ENCODE measurements around the gene FLAD1.
"Not testable (repeated sequence)": the region's sequence is repeated elsewhere in the genome, so short reads cannot be mapped to it uniquely, and the experiment has no call there.

FLAD1 gene

GRCh38 chr1:154990276-154990675 lies 7.1 kb downstream of the FLAD1 start:
- no peak for DNase-seq (ENCODE audit: low read depth)

GRCh38 chr1:154992721-154993571 lies 9.8 kb downstream of the FLAD1 start:
- DNase-seq (ENCODE audit: low read depth), result no peak

DNA sequence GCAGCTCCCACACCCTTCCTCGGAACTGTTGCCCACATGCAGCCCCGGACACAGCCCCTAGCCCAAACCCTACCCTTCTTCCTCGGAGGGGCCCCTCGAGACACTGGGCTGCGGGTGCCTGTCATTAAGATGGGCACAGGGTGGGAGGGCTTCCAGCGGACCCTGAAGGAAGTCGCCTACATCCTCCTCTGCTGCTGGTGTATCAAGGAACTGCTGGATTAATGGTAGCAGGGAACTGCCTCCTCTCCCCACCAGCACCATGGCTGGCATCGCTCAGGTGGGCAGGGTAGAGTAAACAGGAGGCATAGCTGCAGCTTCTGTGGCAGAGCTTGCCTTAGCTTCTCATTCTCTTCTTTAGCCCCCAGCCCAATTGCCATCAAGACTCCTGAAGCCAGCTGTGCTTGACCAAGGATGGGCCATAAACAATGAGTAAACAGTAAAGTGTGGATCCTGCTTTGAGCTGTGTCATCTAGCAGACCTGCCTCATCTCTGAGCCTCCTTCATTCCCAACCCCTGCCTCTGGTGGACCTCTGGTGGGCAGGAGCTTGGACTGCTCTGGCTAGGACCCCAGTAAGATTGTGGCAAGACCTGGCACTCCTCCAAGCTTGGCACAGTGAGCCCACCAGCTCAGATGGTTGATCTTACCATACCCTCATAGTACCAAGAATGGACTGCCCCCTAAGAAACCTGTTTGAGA lies 10.6 kb downstream of the FLAD1 start, which contains the start of gene LENEP:
TSS of gene LENEP (plus strand) at position 15 of the 697 bp plus-strand sequence. CDS start at position 37, 22 bp downstream.
- DNase-seq (ENCODE audit: low read depth), result no peak

- no peak for DNase-seq (ENCODE audit: low read depth)
Measured at GRCh38 chr1:154994269-154994587, 11.1 kb downstream of the FLAD1 start.

DNA sequence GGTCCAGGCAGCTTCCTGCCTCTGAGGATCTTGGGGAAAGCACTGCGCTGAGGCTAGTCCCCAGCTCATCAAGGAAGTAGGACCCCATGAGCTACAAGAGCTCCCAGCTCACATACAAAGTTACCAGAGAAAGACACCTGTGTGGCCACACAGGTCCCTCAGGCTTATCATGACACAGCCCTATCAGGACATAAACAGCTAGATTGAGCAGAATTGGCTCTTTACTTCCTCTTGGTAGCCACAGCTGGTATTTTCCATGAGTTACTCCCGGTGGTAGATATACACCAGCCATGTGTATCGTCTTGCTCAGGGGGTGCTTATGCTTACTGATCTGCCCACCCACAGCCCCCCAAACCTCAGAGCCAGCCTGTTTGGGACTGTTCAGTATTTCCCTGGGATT lies 11.4 kb downstream of the FLAD1 start:
- DNase-seq (ENCODE audit: low read depth), result no peak

GRCh38 chr1:154995301-154995983 lies 12.3 kb downstream of the FLAD1 start:
- not testable (repeated sequence) for DNase-seq (ENCODE audit: low read depth)

GRCh38 chr1:154996966-154997701 lies 14.0 kb downstream of the FLAD1 start:
- DNase-seq (ENCODE audit: low read depth), result no peak

DNA sequence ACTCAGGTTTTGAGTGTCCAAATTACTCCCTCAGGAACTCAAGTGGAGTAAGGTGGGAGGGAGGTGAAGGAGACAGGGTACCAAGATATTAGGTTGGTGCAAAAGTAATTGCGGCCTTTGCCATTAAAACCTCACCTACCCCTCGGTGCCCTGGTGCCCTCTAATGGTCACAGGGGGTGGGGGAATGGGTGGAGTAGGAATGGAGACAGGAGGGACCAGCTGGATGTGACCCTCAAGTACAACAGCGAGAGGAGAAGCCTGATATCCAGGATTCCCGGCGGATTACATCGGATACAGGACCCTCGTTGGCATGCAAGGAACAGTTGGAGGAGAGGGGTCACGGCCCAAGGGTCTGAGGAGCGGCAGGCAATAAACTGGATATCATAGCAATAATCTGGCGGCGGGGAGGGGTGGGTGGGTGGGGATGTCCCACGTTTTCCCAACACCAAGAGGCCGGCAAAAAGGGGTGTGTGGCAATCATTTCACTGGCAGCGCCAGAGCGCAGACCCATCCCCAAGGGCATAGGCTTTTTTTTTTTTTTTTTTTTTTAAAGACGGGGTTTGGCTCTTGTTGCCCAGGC lies 15.1 kb downstream of the FLAD1 start:
- DNase-seq (ENCODE audit: low read depth), result no peak

- peak; percentile 39 for DNase-seq (ENCODE audit: low read depth)
Measured at GRCh38 chr1:154998818-154999570, 15.8 kb downstream of the FLAD1 start.

DNA sequence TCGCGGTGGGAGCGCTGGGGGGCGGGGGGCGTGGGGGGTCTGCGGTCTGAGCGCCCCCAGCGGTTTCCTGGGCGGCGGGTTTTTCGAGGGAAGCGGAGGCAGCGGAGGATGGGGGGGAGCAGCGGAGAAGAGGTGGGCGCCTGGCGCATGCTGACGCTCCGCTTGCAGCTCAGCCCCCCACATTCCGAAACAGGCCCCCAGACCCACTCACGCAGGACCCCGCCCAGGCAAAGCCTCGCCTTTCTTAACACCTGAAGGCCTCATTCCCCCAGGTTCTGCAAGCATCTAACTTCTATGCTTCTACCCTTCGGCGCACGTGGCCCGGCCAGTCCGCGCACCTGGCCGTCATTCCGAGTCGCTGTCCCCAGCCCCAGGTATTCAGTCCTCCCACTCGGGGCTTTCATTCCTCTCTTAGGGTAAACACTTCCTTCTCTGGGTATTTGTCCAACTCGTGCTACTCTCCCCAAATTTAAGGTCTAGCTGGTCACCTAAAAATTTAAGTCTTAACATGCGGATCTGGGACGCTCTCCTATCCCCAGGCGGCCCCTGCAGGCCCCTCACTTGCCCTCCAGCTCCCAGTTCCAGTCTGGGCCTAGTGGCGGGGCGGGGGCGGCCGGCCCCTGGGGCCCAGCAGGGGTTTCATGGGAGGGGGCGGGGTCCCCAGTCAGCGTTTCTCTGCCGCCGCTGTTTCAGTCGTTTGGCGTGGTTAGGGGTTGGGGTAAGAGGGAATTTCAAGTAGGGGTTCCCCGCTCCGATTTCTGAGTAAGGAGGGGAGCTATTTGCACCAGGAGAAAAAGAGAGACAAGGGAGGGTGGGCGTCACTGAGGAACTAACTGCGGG lies 16.6 kb downstream of the FLAD1 start:
- no peak for DNase-seq (ENCODE audit: low read depth)

GRCh38 chr1:155000411-155000725 lies 17.2 kb downstream of the FLAD1 start:
- DNase-seq (ENCODE audit: low read depth), result no peak

DNA sequence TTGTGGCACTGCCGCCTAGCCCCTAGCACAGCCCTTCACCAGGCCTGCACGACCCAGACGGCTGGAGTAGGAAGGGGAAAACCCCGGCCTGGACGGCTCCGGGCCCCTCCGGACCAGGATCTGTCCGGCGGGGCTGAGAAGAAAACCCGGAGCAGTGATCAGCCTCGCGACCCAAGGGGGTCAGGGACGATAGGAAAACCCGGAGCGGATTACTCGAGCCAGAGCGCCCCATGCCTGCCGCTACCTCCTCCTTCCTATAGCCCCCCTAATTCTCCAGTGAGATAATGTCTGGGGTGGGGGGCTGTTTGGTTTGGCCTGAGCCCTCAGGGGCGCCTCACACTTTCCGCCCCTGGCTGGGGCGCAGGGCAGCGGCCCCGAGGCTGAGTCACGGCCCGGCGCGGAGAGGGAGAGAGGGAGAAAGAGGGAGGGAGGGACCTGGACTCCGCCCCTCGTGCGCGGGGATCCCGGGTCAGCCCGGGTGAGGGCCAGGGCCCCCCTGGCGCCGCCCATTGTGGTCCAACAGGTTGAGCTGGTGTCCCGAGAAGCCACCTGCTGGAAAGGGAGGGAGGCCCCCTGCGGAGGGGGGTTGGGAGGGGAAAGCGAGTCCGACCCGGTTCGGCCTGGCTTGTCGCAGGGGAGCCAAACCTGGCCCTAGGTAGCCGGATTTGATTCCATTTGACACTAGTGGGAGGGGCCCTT lies 17.7 kb downstream of the FLAD1 start:
- DNase-seq (ENCODE audit: low read depth), result peak; percentile 66

GRCh38 chr1:155001425-155001674 lies 18.2 kb downstream of the FLAD1 start:
- no peak for DNase-seq (ENCODE audit: low read depth)

- peak; percentile 97 for DNase-seq (ENCODE audit: low read depth)
Measured at GRCh38 chr1:155001675-155002463, 18.7 kb downstream of the FLAD1 start.

- no peak for DNase-seq (ENCODE audit: low read depth)
Measured at GRCh38 chr1:155002464-155003226, 19.5 kb downstream of the FLAD1 start, which contains the start of gene ZBTB7B. Gene ZBTB7B, plus strand, starts transcription at chr1:155002802. Its CDS starts 11,859 bp downstream, at chr1:155014661.

DNA sequence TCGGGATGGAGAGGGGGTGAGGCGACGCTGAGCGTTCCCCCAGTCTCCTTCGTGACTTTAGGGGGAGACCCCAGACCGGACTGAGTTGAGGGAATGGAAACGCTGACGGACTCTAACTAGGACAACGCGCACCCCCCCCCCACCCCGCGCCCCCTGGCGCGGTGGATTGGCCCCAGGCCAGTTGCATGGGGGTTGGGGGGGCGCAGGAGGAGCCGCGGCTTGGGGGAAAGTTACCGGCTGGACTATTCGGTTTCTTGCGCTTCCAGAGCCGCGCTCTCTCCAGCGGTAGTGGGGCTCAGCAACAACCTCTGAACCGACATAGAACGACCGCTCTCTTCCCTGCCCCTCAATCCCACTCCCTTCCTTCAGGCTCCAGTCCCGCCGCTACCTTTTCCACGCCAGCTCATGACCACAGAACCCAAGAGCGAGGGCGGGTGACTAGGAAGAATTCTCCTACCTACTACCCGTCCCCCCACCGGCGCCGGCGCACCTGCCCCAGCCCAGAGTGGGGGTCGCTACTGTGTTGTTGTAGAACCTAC lies 20.2 kb downstream of the FLAD1 start:
- no peak for DNase-seq (ENCODE audit: low read depth)

DNA sequence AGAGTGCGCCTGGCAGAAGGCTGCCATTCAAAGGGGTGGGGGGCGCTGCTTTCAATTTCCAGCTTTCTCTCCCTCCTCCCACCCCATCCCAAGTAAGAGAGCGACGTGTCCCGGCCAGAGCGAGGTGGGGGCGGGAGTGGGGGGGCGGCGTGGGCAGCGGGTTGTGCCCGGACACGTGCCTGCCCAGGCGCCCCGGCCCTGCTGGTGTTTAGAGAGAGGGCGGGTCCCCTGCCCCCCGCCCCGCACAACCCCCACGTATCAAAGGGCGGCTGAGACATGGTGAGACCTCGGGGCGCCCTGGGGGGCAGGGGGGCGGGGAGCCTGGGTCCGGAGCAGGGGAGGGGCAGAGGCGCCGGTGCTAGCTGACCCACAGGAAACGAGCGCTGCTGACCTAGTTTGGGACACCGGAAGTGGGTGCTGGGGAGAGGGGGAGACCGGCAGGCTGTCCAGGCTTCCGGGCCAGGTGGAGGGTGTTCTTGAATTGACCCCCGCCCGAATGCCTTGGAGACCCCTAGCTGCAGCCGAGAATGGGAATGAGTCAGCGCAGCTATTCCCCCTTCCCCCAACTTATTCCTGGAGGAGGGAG lies 20.7 kb downstream of the FLAD1 start:
- DNase-seq (ENCODE audit: low read depth), result no peak
